Gastroesophageal sphincter (tissue), 3 donors: ENCODE measurements around the gene ULK1.

Source experiments
- CTCF ChIP-seq, 4 experiments: fragments of 200-600 bp in 2 of 4; fragments of 450-650 bp in 2 of 4; sonication (generic) in 1 of 4; IDR thresholded peaks; one replicate each; pipeline ENCODE4 v1.5.1; 2017 to 2019; ENCODE audit warnings: antibody characterized with exemption in 4 of 4, mild to moderate bottlenecking in 2 of 4, moderate library complexity in 2 of 4
- POLR2AphosphoS5 ChIP-seq: sonication (generic); formaldehyde crosslinking; IDR thresholded peaks from one replicate; pipeline ENCODE4 v1.6.1; 2017; ENCODE audit warnings: antibody characterized with exemption

- TF ChIP-seq CTCF (IDR thresholded peaks at IDR 0.05) (no peak), POLR2AphosphoS5 (no peak)
Measured at GRCh38 chr12:131971226-131971625, 76.8 kb downstream of the ULK1 start.
